ENCODE data around the gene GUCY1A1.

The GUCY1A1 gene

DNA sequence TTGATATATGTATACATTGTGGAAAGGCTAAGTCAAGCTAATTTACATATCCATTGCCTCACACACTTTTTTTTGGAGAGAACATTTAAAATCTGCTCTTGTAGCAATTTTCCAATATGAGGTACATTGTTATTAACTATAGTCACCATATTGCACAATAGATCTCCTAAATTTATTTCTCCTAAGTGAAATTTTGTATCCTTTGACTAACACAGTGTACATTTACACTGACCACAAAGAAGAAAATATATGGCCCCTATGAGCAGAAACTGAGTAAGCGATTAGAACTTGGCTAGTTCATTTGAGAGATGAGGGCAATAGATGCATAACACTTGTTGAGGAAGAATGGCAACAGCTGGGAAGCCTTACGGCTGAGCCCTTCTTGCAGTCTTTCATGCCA, 71.9 kb downstream of the GUCY1A1 start:
- DNase-seq (ENCODE audit: low read depth), result peak; percentile 48

DNA sequence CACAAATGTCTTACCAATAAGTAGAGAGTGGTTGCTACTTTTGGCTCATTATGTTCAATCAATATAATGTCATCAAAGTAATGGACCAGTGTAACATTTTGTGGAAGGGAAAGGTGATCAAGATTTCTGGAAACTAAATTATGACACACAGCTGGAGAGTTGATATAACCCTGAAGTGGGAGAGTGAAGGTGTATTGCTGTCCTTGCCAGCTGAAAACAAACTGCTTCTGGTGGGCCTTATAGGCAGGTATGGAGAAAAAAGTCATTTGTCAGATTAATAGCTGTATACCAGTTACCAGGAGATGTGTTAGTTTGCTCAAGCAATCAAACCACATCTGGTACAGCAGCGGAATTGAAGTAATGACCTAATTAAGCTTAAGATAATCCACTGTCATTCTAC, 74.9 kb downstream of the GUCY1A1 start:
- no peak for DNase-seq (ENCODE audit: low read depth)

GRCh38 chr4:155742310-155743015, 75.8 kb downstream of the GUCY1A1 start:
- DNase-seq (ENCODE audit: low read depth), result no peak

DNA sequence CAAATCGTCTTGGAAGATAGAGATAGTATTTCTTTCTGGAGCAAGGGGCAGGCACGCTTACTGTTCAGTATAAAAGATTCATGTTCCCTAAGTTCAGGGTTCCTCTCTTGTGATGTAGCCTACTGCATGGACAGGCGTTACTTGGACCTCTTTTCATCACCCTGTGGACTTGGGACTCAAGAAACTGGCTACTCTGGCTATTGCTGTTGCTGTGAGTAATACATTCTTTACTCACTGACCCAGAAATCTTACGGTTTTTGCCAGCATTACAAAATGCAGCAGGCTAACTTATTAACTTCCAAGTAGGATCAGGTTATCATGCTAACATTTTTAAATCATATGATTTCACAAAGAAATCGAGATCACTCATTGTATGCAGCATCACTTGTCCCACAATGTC, 79.3 kb downstream of the GUCY1A1 start:
- DNase-seq (ENCODE audit: low read depth), result no peak

GRCh38 chr4:155748039-155748438, 81.4 kb downstream of the GUCY1A1 start:
- no peak for DNase-seq (ENCODE audit: low read depth)

- DNase-seq (ENCODE audit: low read depth), result no peak
Observed at GRCh38 chr4:155749041-155749440, 82.4 kb downstream of the GUCY1A1 start.

- DNase-seq (ENCODE audit: low read depth), result no peak
Observed at GRCh38 chr4:155751569-155751968, 84.9 kb downstream of the GUCY1A1 start.

DNA sequence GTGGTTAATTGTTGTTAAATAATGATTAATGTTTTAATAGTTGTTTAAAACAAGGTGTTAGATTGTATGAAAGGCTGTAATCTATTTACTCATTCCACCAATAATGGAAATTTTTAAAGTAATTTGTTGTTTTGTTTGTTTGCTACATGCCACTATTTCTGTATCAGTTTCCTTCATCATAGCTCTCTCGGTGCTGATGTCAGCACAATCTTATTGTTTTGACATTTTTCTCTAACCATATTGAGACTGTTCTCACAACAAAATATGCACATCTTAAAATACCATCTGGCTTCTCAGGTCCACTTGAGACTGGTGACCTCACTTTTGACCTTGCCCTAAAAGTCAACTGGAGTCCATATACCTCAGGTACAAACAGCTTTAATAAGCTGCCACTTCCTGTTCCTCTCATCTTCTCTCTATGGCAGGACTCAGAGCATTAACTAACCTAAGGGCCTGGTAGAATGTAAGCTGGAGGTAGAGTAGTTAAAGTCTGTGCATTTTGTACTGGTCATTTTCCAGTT, 91.2 kb downstream of the GUCY1A1 start:
- no peak for DNase-seq (ENCODE audit: low read depth)

GRCh38 chr4:155758481-155759371, 92.1 kb downstream of the GUCY1A1 start, which contains the start of gene GUCY1B1:
Gene GUCY1B1, plus strand, starts transcription at chr4:155759021. Its CDS starts 120 bp downstream, at chr4:155759141.
- DNase-seq (ENCODE audit: low read depth), result peak; percentile 80

GRCh38 chr4:155759372-155760252, 93.0 kb downstream of the GUCY1A1 start:
- DNase-seq (ENCODE audit: low read depth), result no peak

DNA sequence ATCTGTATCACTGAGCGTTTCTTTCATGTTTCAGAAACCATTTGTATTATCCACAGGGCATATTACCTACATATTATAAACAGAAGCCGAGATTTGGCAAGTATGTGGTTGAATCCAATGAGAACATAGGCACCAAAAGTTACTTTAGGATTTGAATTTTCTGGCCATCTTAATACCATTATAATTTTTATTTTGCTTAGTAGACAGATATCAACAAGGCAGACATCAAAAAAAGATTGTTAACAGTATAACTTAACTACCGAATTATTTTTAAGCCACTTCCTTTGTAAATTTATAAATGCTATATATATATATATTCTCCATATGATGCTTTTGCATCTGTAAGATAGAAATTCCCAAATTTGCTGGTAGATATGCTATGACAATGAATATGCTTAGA, 94.4 kb downstream of the GUCY1A1 start:
- no peak for DNase-seq (ENCODE audit: low read depth)

- DNase-seq (ENCODE audit: low read depth), result no peak
Observed at GRCh38 chr4:155761916-155762315, 95.3 kb downstream of the GUCY1A1 start.

DNA sequence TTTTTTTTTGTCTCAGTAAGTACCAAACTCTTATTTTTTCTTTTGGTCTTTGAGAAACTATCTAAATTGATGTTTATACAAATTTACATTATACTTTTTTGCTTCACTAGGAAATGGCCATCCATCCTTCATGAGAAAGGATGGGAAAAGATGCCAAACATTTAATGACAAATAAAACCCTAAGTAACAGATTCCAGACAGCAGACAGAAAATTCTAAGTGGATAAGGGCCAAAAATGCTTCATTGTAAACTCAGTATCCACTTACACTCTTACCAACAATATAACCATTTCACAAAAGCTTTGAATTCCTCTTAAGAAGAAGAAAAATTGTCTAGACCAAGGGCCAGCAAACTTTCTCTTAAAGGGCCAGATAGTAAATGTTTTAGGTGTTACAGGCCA, 95.7 kb downstream of the GUCY1A1 start:
- no peak for DNase-seq (ENCODE audit: low read depth)

- DNase-seq (ENCODE audit: low read depth), result no peak
Observed at GRCh38 chr4:155763551-155763950, 96.9 kb downstream of the GUCY1A1 start.

DNA sequence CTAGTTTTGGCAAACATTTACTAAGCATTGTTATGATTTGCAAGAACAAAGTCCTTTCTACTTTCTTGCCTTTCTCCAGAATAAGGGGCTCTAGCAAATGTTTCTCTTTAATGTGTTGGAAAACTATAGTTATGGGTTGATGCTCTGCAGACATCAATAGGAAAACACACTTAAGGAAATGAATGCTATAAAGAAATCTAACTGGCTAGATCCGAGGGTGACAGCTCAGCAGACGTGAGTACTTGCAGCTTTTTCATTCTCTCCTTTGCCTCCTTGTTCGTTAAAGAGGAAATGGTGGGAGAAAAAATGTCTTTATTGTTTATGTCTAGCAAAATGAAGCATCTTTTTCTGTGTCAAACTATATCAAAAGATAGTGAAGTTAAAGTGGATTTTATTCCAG, 98.5 kb downstream of the GUCY1A1 start:
- DNase-seq (ENCODE audit: low read depth), result no peak

- DNase-seq (ENCODE audit: low read depth), result no peak
Observed at GRCh38 chr4:155766622-155767021, 100.0 kb downstream of the GUCY1A1 start.

DNA sequence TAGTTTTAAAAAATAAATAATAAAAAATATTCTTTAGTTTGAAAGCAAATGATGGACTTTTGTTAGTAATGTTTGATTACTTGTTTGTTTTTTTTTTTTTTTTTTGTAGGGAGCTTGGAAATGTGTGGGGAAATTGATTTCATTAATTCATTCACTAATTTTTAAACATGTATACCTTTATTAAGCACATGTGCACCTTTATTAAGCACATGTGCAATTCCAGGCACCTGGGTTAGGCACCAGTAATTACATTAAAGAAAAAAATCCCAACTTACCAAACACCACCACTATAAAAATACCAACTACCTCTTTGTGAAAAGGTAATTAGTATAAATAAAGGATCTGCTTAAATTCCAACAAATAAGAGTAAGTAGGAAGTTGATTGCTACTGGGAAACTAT, 101.7 kb downstream of the GUCY1A1 start:
- no peak for DNase-seq (ENCODE audit: low read depth)

- DNase-seq (ENCODE audit: low read depth), result no peak
Observed at GRCh38 chr4:155769090-155769489, 102.4 kb downstream of the GUCY1A1 start.

- DNase-seq (ENCODE audit: low read depth), result no peak
Observed at GRCh38 chr4:155772459-155773195, 106.0 kb downstream of the GUCY1A1 start.

- DNase-seq (ENCODE audit: low read depth), result no peak
Observed at GRCh38 chr4:155773196-155773800, 106.7 kb downstream of the GUCY1A1 start.

DNA sequence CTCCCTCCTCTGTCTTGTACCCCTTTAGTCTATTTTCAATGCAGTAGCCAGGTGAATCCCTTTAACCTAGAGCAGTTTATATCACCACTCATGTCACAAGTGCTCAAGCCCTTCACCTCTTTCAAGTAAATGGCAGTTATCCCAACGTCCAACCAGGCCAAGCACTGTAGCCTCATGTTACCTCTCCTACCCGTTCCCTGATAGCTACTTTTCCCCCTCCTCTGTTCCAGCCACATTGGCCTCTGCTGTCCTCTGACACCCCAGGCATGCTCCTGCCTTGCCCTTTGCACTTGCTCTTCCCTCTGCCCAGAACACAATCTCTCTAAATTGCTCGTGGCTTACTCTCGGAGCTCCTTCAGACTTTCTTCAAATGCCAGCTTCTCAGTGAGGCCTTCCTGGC, 107.4 kb downstream of the GUCY1A1 start:
- no peak for DNase-seq (ENCODE audit: low read depth)
